ENCODE results near the gene PDE2A.

- no peak for TF ChIP-seq POLR2A (IDR thresholded peaks at IDR 0.05)
- TF ChIP-seq, protein P1, sequence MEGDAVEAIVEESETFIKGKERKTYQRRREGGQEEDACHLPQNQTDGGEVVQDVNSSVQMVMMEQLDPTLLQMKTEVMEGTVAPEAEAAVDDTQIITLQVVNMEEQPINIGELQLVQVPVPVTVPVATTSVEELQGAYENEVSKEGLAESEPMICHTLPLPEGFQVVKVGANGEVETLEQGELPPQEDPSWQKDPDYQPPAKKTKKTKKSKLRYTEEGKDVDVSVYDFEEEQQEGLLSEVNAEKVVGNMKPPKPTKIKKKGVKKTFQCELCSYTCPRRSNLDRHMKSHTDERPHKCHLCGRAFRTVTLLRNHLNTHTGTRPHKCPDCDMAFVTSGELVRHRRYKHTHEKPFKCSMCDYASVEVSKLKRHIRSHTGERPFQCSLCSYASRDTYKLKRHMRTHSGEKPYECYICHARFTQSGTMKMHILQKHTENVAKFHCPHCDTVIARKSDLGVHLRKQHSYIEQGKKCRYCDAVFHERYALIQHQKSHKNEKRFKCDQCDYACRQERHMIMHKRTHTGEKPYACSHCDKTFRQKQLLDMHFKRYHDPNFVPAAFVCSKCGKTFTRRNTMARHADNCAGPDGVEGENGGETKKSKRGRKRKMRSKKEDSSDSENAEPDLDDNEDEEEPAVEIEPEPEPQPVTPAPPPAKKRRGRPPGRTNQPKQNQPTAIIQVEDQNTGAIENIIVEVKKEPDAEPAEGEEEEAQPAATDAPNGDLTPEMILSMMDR (IDR thresholded peaks at IDR 0.05) = no peak
Observed at GRCh38 chr11:72643547-72643946, 30.7 kb downstream of the PDE2A start.
